ENCODE data around the gene TPM1. TPM values are rescaled to one million over a fixed set of nuclear protein-coding genes. Genes with fewer than 3 reads are reported as not detected.
A peak's percentile ranks its signal among the peaks of the same experiment; 100 is the strongest.

Gene TPM1
- total RNA-seq, 3 donors from 2014 or later: 333 to 609 (median 575) TPM

DNA sequence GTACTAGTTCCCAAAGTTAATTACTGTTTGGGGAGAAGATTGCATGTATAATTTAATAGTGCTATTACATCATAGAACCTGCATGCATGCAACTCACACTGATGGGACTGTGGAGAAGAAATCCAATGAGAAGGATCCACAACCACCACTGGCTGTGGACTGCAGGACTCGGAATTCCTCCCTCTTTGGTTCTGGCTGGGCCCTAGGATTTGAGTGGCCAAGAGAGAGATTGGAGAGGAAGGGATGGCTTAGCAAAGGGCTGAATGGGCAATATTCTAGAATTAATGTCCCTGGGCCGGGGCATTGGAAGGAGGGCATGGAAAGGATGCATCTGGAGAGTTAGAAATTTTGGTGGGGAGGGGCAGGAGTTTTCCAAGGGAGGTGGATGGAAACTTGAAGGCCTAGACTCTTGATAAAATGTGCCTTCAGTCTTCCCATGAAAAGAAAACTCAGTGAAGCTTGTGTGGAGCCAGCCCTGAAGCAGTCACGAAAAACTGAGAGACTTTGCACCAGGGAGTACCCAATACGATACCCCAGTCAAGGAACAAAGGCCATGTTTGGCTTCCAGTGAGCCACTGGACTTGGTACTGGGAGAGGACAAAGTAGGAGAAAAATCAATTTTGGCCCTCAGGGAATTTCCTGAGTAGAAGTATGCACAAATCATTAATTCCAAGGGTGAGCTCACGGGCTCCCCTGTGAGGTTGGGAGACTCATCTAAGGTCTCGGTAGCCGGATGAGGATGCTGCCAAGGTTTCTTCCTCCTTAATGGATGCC is 31.4 kb upstream of the TPM1 start:
- Histone ChIP-seq H3K9me3 (no peaks in the 10 kb centered on the region), H3K36me3 (no peaks in the 10 kb centered on the region), H3K27me3 (no peaks in the 10 kb centered on the region), H3K27ac (no peak overlapping the region), H3K4me3 (no peak overlapping the region), H3K4me1 (no peaks in the 10 kb centered on the region)
- DNase-seq (ENCODE audit: low spot score in 2 of 2): no peak
- intact Hi-C loops (cut with DNase I; ENCODE audit: low total_unique reads): no loop called here
- TF ChIP-seq, protein P1, sequence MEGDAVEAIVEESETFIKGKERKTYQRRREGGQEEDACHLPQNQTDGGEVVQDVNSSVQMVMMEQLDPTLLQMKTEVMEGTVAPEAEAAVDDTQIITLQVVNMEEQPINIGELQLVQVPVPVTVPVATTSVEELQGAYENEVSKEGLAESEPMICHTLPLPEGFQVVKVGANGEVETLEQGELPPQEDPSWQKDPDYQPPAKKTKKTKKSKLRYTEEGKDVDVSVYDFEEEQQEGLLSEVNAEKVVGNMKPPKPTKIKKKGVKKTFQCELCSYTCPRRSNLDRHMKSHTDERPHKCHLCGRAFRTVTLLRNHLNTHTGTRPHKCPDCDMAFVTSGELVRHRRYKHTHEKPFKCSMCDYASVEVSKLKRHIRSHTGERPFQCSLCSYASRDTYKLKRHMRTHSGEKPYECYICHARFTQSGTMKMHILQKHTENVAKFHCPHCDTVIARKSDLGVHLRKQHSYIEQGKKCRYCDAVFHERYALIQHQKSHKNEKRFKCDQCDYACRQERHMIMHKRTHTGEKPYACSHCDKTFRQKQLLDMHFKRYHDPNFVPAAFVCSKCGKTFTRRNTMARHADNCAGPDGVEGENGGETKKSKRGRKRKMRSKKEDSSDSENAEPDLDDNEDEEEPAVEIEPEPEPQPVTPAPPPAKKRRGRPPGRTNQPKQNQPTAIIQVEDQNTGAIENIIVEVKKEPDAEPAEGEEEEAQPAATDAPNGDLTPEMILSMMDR (IDR thresholded peaks at IDR 0.05): no peak

DNA sequence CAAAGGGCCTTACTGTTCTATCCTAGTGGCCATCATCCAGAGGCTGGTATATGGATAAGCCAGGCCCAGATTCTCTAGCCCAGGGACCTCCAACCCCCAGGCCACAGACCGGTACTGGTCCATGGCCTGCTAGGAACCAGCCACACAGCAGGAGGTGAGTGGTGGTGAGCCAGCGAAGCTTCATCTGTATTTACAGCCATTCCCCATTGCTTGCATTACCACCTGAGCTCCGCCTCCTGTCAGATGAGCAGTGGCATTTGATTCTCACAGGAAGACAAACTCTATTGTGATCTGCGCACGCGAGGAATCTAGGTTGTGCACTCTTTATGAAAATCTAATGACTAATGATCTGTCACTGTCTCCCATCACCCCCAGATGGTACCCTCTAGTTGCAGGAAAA is 30.1 kb upstream of the TPM1 start:
- Histone ChIP-seq H3K27ac (no peak overlapping the region), H3K27me3 (no peaks in the 10 kb centered on the region), H3K9me3 (no peaks in the 10 kb centered on the region), H3K4me3 (no peak overlapping the region), H3K36me3 (no peaks in the 10 kb centered on the region), H3K4me1 (no peaks in the 10 kb centered on the region)
- TF ChIP-seq, protein P1 (IDR thresholded peaks at IDR 0.05): no peak
- TF ChIP-seq POLR2AphosphoS5 (IDR thresholded peaks at IDR 0.05): no peak
- no peak for DNase-seq (ENCODE audit: low spot score in 2 of 2)
- intact Hi-C loops (cut with DNase I; ENCODE audit: low total_unique reads): no loop called here

DNA sequence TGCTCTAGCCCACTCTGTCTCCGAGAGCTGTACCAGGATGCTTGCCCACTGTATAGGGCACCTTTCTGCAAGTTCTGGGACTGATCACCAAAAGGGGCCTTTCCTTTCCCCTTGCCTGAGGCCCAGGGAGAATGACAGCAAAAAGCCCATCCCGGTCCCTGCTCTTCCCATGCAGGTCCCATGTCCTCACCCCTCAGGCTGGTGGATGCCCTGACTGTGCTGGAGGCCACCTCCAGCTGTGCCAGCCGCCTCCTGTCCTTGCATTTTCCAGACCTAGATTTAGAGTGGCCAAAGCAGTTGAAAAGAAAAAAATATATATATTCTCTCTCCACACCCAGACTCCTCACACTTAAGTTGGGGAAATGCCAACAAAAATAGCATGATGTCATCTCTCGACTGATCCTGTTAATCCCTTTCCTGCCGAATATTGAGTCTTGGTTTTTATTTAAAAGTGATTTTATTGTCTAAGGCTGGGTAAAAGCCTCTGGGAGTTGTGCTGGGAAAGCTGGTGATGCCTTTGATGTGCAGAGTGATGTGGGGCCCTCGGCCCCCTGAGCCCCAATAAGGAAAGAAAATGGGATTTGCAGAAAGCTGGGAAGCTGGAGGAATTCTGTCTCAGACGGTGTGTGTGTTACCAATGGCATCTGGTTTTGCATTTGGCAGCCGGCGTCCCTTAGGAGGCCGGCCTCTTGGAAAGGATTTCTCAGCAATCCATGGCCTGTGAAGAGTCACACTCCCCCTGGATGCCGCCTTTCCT is 29.3 kb upstream of the TPM1 start:
- Histone ChIP-seq H3K36me3 (no peaks in the 10 kb centered on the region), H3K27me3 (no peaks in the 10 kb centered on the region), H3K4me3 (no peak overlapping the region), H3K27ac (no peak overlapping the region), H3K9me3 (no peaks in the 10 kb centered on the region), H3K4me1 (no peaks in the 10 kb centered on the region)
- no peak for DNase-seq (ENCODE audit: low spot score in 2 of 2)
- intact Hi-C loops (cut with DNase I; ENCODE audit: low total_unique reads): no loop called here
- no peak for TF ChIP-seq POLR2A (IDR thresholded peaks at IDR 0.05)
- no peak for TF ChIP-seq POLR2AphosphoS5 (IDR thresholded peaks at IDR 0.05)
- TF ChIP-seq, protein P1 (IDR thresholded peaks at IDR 0.05): no peak

DNA sequence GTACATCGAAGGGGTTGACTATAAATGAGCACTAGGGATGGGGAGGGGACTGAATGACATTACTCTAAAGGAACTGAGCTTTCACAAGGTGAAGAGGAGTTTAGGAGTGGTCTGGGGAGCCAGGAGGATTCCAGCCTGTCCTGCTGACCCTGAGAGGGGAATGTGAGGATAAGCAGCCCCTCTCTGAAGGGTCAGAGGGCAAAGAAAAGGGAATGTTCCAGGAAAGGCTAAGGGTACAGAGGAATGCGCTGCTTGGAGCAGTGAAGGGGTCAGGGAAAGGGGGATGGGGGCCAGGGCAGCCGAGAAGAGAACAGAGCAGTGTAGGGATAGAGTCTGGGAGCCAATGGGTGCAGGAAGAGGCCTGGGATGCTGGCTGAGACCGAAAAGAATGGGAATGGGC is 28.0 kb upstream of the TPM1 start:
- Histone ChIP-seq H3K9me3 (no peaks in the 10 kb centered on the region), H3K4me1 (peaks cover 0 to 6% of the 10 kb centered on the region in 2 donors), H3K27me3 (no peaks in the 10 kb centered on the region), H3K4me3 (no peak overlapping the region), H3K36me3 (no peaks in the 10 kb centered on the region), H3K27ac (no peak overlapping the region)
- TF ChIP-seq, protein P1 (IDR thresholded peaks at IDR 0.05): no peak
- no peak for TF ChIP-seq POLR2AphosphoS5 (IDR thresholded peaks at IDR 0.05)
- no peak for TF ChIP-seq POLR2A (IDR thresholded peaks at IDR 0.05)
- intact Hi-C loops (cut with DNase I; ENCODE audit: low total_unique reads): no loop called here
- no peak for DNase-seq (ENCODE audit: low spot score in 2 of 2)

DNA sequence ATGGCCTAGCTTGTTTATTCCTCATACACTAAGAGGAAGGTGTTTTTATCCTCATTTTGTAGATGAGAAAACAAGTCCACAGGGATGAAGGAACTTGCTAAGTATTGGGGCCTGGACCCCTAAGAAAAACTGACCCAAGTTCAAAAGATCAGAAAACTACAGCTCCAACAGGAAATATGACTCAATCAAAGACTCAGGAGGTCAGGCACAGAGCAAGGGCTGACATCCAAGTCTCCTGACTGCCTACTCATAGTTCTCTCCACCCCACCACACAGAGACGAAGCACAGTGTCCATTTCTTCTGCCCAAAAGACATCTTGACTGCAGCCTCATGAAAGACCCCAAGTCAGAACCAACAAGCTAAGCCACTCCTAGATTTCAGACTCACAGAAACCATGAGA is 26.9 kb upstream of the TPM1 start:
- DNase-seq (ENCODE audit: low spot score in 2 of 2): no peak
- TF ChIP-seq, protein P1 (IDR thresholded peaks at IDR 0.05): no peak
- TF ChIP-seq POLR2A (IDR thresholded peaks at IDR 0.05) (no peak), POLR2AphosphoS5 (IDR thresholded peaks at IDR 0.05) (no peak)
- no peaks in the 10 kb centered on the region for H3K9me3 ChIP-seq
- H3K27me3 ChIP-seq: no peaks in the 10 kb centered on the region
- H3K27ac ChIP-seq: peak overlapping the region in 1 of 2 donors; percentile 78
- no peaks in the 10 kb centered on the region for H3K36me3 ChIP-seq
- no peak overlapping the region for H3K4me3 ChIP-seq
- intact Hi-C loops (cut with DNase I; ENCODE audit: low total_unique reads): no loop called here
- H3K4me1 ChIP-seq: peaks cover 0 to 6% of the 10 kb centered on the region in 2 donors

Data from breast epithelium (tissue), 4 donors.